H1 (cell line): Measurements from ENCODE around the gene SBSN. TPM values are rescaled to one million over a fixed set of nuclear protein-coding genes. Genes with fewer than 3 reads are reported as not detected.

Experiments used
- CTCF ChIA-PET: fragments of 300-600 bp; sonication (Branson Sonifier 250); formaldehyde crosslinking; loops from one replicate; lab custom pipeline; 2021; ENCODE audit not compliant: partially characterized antibody; lab: Charles Lee
- POLR2A ChIA-PET: fragments of 300-600 bp; sonication (Branson Sonifier 250); formaldehyde crosslinking; loops from one replicate; lab custom pipeline; 2021; ENCODE audit warnings: inconsistent platforms; ENCODE audit not compliant: partially characterized antibody; lab: Charles Lee
- DNase-seq, 2 experiments: peaks; one replicate each; pipeline versions ENCODE4 v3.0.0 to v3.0.0-alpha.2; 2010 to 2022; ENCODE audit warnings: low spot score in 2 of 2, low read depth in 1 of 2, mixed read lengths in 1 of 2
- FAIRE-seq: peaks from 2 replicates; lab custom pipeline; 2011; peaks lifted over from hg19 to GRCh38; lab: Jason Lieb, UNC
- H2AFZ ChIP-seq: 2 replicates; pipeline ENCODE4 v1.8.1; 2012; ENCODE audit warnings: low read length, inconsistent platforms
- H2AK5ac ChIP-seq: 2 replicates; pipeline ENCODE4 v1.6.1; 2013; ENCODE audit warnings: low read depth, low read length
- H2BK120ac ChIP-seq: replicated peaks from 2 replicates; pipeline ENCODE3; 2013; ENCODE audit warnings: low read depth, low read length, inconsistent platforms
- H2BK12ac ChIP-seq: 2 replicates; pipeline ENCODE4 v1.6.1; 2013; ENCODE audit warnings: low read depth, low read length
- H2BK15ac ChIP-seq: 2 replicates; pipeline ENCODE4 v1.6.1; 2013; ENCODE audit warnings: low read length
- H2BK20ac ChIP-seq: 2 replicates; pipeline ENCODE4 v1.6.1; 2013; ENCODE audit warnings: low read length
- H2BK5ac ChIP-seq: 2 replicates; pipeline ENCODE4 v1.6.1; 2013; ENCODE audit warnings: low read depth, low read length
- H3K14ac ChIP-seq: 2 replicates; pipeline ENCODE4 v1.6.1; 2013; ENCODE audit warnings: inconsistent platforms; ENCODE audit not compliant: insufficient read length
- H3K18ac ChIP-seq: 2 replicates; pipeline ENCODE4 v1.6.1; 2013; ENCODE audit warnings: low read length; ENCODE audit errors: extremely low read depth
- H3K23ac ChIP-seq: 2 replicates; pipeline ENCODE4 v1.6.1; 2013; ENCODE audit warnings: inconsistent platforms; ENCODE audit not compliant: insufficient read length
- H3K23me2 ChIP-seq: 2 replicates; pipeline ENCODE4 v1.6.1; 2013; ENCODE audit warnings: low read depth, low read length
- H3K27ac ChIP-seq: 2 replicates; pipeline ENCODE4 v1.6.1; 2011; ENCODE audit warnings: low read depth, low read length, inconsistent platforms
- H3K27me3 ChIP-seq, 4 experiments: replicated peaks in 1 of 4; 1 replicate in 1 of 4; 2 replicates in 3 of 4; pipeline versions ENCODE4 v1.6.1 to v1.8.1; 2011 to 2013; ENCODE audit warnings: low read length in 3 of 4, mild to moderate bottlenecking in 3 of 4, inconsistent platforms in 2 of 4, mixed read lengths in 2 of 4, moderate library complexity in 1 of 4; ENCODE audit not compliant: control insufficient read depth in 3 of 4, insufficient read depth in 3 of 4; ENCODE audit errors: extremely low read depth in 1 of 4
- H3K36me3 ChIP-seq, 4 experiments: 2 replicates each; pipeline versions ENCODE4 v1.6.1 to v1.8.1; 2011 to 2013; ENCODE audit warnings: mild to moderate bottlenecking in 4 of 4, low read length in 3 of 4, moderate library complexity in 2 of 4, control low read depth in 1 of 4, inconsistent platforms in 1 of 4; ENCODE audit not compliant: insufficient read depth in 4 of 4, control insufficient read depth in 2 of 4
- H3K4ac ChIP-seq: replicated peaks from 2 replicates; pipeline ENCODE3; 2013; ENCODE audit warnings: low read length, low read depth, mixed read lengths, inconsistent platforms; ENCODE audit not compliant: insufficient read length
- H3K4me1 ChIP-seq, 4 experiments: replicated peaks in 1 of 4; 1 replicate in 1 of 4; 2 replicates in 3 of 4; pipeline versions ENCODE4 v1.6.1 to v1.8.1; 2011 to 2013; ENCODE audit warnings: low read length in 3 of 4, inconsistent platforms in 2 of 4, mixed read lengths in 1 of 4; ENCODE audit not compliant: insufficient read depth in 4 of 4, control insufficient read depth in 3 of 4
- H3K4me2 ChIP-seq, 2 experiments: 2 replicates each; pipeline versions ENCODE4 v1.6.1 to v1.8.1; 2011 to 2013; ENCODE audit warnings: low read depth in 2 of 2, low read length in 2 of 2, control low read depth in 1 of 2, inconsistent platforms in 1 of 2, mild to moderate bottlenecking in 1 of 2; ENCODE audit not compliant: insufficient read depth in 1 of 2
- H3K4me3 ChIP-seq, 4 experiments: fragments of 200-600, 300-600 bp in 1 of 4; sonication (generic), shearing (Covaris generic), sonication (Bioruptor Twin) in 1 of 4; 2 replicates each; pipeline versions ENCODE4 v1.5.1 to v1.8.1; 2011 to 2016; ENCODE audit warnings: low read length in 4 of 4, low read depth in 3 of 4, control low read depth in 2 of 4, inconsistent platforms in 2 of 4, mild to moderate bottlenecking in 2 of 4, mixed read lengths in 1 of 4, moderate library complexity in 1 of 4; ENCODE audit not compliant: insufficient read depth in 2 of 4; ENCODE audit errors: extremely low read depth in 1 of 4
- H3K56ac ChIP-seq: replicated peaks from 2 replicates; pipeline ENCODE3; 2013; ENCODE audit warnings: low read depth, mild to moderate bottlenecking, mixed read lengths, low read length, inconsistent platforms; ENCODE audit not compliant: insufficient read length
- H3K79me1 ChIP-seq: 2 replicates; pipeline ENCODE4 v1.6.1; 2013; ENCODE audit warnings: low read depth, low read length, control low read depth
- H3K79me2 ChIP-seq, 2 experiments: 2 replicates each; pipeline versions ENCODE4 v1.6.1 to v1.8.1; 2012 to 2013; ENCODE audit warnings: low read length in 2 of 2, mild to moderate bottlenecking in 2 of 2, inconsistent platforms in 1 of 2; ENCODE audit not compliant: insufficient read depth in 2 of 2, control insufficient read depth in 1 of 2
- H3K9ac ChIP-seq, 4 experiments: replicated peaks in 1 of 4; 1 replicate in 1 of 4; 2 replicates in 3 of 4; pipeline versions ENCODE4 v1.6.1 to v1.8.1; 2011 to 2013; ENCODE audit warnings: low read depth in 3 of 4, low read length in 3 of 4, control low read depth in 2 of 4, mild to moderate bottlenecking in 2 of 4, moderate library complexity in 2 of 4, inconsistent platforms in 1 of 4; ENCODE audit errors: extremely low read depth in 1 of 4
- H3K9me3 ChIP-seq, 2 experiments: 2 replicates each; pipeline versions ENCODE4 v1.6.1 to v1.8.1; 2012 to 2013; ENCODE audit warnings: mild to moderate bottlenecking in 2 of 2, moderate library complexity in 2 of 2, control low read depth in 1 of 2, inconsistent platforms in 1 of 2, low read depth in 1 of 2, low read length in 1 of 2, mixed read lengths in 1 of 2; ENCODE audit not compliant: insufficient read depth in 2 of 2
- H4K20me1 ChIP-seq, 2 experiments: replicated peaks in 1 of 2; 2 replicates each; pipeline versions ENCODE3 to v1.8.1; 2011 to 2013; ENCODE audit warnings: inconsistent platforms in 2 of 2, low read length in 2 of 2, mild to moderate bottlenecking in 1 of 2; ENCODE audit not compliant: insufficient read depth in 2 of 2, control insufficient read depth in 1 of 2
- H4K5ac ChIP-seq: 2 replicates; pipeline ENCODE4 v1.6.1; 2013; ENCODE audit warnings: low read length, low read depth, mixed read lengths, inconsistent platforms; ENCODE audit not compliant: insufficient read length
- H4K8ac ChIP-seq: 2 replicates; pipeline ENCODE4 v1.8.0; 2013; ENCODE audit warnings: mild to moderate bottlenecking, moderate library complexity, low read length, inconsistent platforms; ENCODE audit not compliant: insufficient read depth; ENCODE audit errors: extremely low read depth
- H4K91ac ChIP-seq: replicated peaks from 2 replicates; pipeline ENCODE3; 2013; ENCODE audit warnings: low read length, mixed read lengths, inconsistent platforms; ENCODE audit not compliant: insufficient read length
- BCL11A ChIP-seq, 2 experiments: IDR thresholded peaks; one replicate each; pipeline ENCODE4 v1.6.1; 2011; ENCODE audit warnings: low read depth in 2 of 2, low read length in 2 of 2, mild to moderate bottlenecking in 2 of 2
- CBX5 ChIP-seq: fragments of 300-800, 300-1000 bp; sonication (generic); IDR thresholded peaks from 2 replicates; pipeline ENCODE4 v1.7.1; 2016; ENCODE audit warnings: antibody characterized with exemption, low read length, low read depth
- CREB1 ChIP-seq: IDR thresholded peaks from 2 replicates; pipeline ENCODE4 v1.6.1; 2012; ENCODE audit warnings: inconsistent platforms
- GTF2F1 ChIP-seq: IDR thresholded peaks from 2 replicates; pipeline ENCODE4 v1.6.1; 2012; ENCODE audit warnings: low read depth, low read length, improper control_type of control experiment, borderline replicate concordance
- HDAC6 ChIP-seq: IDR thresholded peaks from one replicate; pipeline ENCODE4 v1.7.1; 2012; ENCODE audit warnings: low read depth, mild to moderate bottlenecking, inconsistent platforms, low read length, moderate library complexity
- RAD21 ChIP-seq, 2 experiments: IDR thresholded peaks in 1 of 2; conservative IDR thresholded peaks in 1 of 2; 2 replicates each; pipeline ENCODE4 v1.6.1; 2011; ENCODE audit warnings: low read depth in 2 of 2, low read length in 2 of 2, improper control_type of control experiment in 1 of 2, inconsistent platforms in 1 of 2, mild to moderate bottlenecking in 1 of 2, moderate library complexity in 1 of 2
- SAP30 ChIP-seq: fragments of 300-600 bp; sonication (generic); IDR thresholded peaks from 2 replicates; pipeline ENCODE4 v1.7.1; 2012; ENCODE audit warnings: low read length, moderate library complexity, mild to moderate bottlenecking, inconsistent platforms; ENCODE audit not compliant: insufficient read depth, insufficient replicate concordance
- SP2 ChIP-seq: IDR thresholded peaks from 2 replicates; pipeline ENCODE4 v1.6.1; 2012; ENCODE audit warnings: mild to moderate bottlenecking, low read length, inconsistent platforms
- SP4 ChIP-seq: IDR thresholded peaks from 2 replicates; pipeline ENCODE4 v1.6.1; 2012; ENCODE audit warnings: low read length, inconsistent platforms
- TAF7 ChIP-seq: optimal IDR thresholded peaks from 2 replicates; pipeline ENCODE3; 2011; ENCODE audit warnings: low read depth, mild to moderate bottlenecking, inconsistent platforms, low read length, moderate library complexity, borderline replicate concordance
- TBP ChIP-seq: IDR thresholded peaks from 2 replicates; pipeline ENCODE4 v1.6.1; 2011; ENCODE audit warnings: low read depth, low read length, improper control_type of control experiment
- TCF12 ChIP-seq: IDR thresholded peaks from 2 replicates; pipeline ENCODE4 v1.6.1; 2011; ENCODE audit warnings: low read depth, mild to moderate bottlenecking, low read length
- YY1 ChIP-seq: IDR thresholded peaks from 2 replicates; pipeline ENCODE4 v1.6.1; 2011; ENCODE audit warnings: low read depth, mild to moderate bottlenecking, low read length
- WGBS, 2 experiments: shearing (Covaris generic) in 1 of 2; methylation state at CpG; one replicate each; pipeline versions ENCODE4 v1.1.6 to v1.1.7; 2013 to 2015; ENCODE audit warnings: low lambda C conversion rate in 2 of 2, mixed read lengths in 2 of 2, inconsistent platforms in 1 of 2, low coverage in 1 of 2, missing lambda C conversion rate in 1 of 2; ENCODE audit not compliant: insufficient replicate concordance in 2 of 2, insufficient coverage in 1 of 2, insufficient read length in 1 of 2; ENCODE audit errors: extremely low coverage in 1 of 2, missing lambda C conversion rate in 1 of 2; 5-methylcytosine and 5-hydroxymethylcytosine counted together
- polyA plus RNA-seq, 7 experiments: library from polyadenylated mRNA; depleted of rRNA in 3 of 7; stranded (reverse) in 5 of 7; unstranded in 2 of 7; fragments of >200 nt in 5 of 7; fragments of 200-250 nt in 2 of 7; gene quantifications; 1 replicate in 5 of 7; 2 replicates in 1 of 7; 4 replicates in 1 of 7; pipeline versions ENCODE4 v1.2.1 to v1.2.3, GENCODE V29; 2011 to 2013; ENCODE audit warnings: missing spikeins in 2 of 7, mixed read lengths in 2 of 7
- total RNA-seq: library from RNA; stranded (reverse); fragmentation: NEBNext Ultra II Directional; extraction: Animal tissue kit (Norgen Biotek cat#: 25700); gene quantifications from 2 replicates; pipeline ENCODE4 v1.2.1, GENCODE V29; 2021
- TF ChIP-seq, protein P1 (sequence below): IDR thresholded peaks from 2 replicates; pipeline ENCODE4 v1.6.1; 2012; ENCODE audit warnings: inconsistent platforms

SBSN gene
- total and polyA plus RNA-seq, 2 of the 8 experiments (the other 6 are each of a cell fraction or from before 2014, with no cell fraction given): not detected

DNA sequence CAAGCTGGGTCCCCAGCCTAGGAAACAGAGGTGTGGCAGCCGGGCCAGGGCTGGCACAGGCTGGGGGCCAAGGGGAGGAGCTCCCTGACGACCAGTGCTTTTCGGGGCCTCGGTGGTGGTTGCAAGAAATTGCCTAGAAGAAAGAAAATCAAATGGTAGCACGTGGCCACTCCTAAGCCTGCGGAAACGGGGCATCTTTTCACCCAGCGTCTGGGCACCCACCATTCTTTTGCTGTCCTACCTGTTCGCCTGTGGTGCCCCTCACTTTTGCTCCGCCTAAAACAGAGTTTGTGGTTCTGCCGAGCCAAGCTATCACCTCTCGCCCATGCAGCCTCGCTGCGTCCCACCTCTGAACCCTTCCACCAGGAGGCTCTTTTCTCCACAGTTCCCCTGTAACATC lies 30.7 kb downstream of the SBSN start:
- Histone ChIP-seq H3K4ac (no peak overlapping the region), H3K23ac (no peak overlapping the region), H4K20me1 (peaks cover 2 to 16% of the 10 kb centered on the region in 2 experiments), H3K9me3 (no peaks in the 10 kb centered on the region), H4K91ac (no peak overlapping the region), H2BK15ac (no peak overlapping the region), H3K27me3 (no peaks in the 10 kb centered on the region), H2AK5ac (no peak overlapping the region), H3K4me3 (no peak overlapping the region), H3K79me1 (no peaks in the 10 kb centered on the region), H2BK20ac (no peak overlapping the region), H3K9ac (no peak overlapping the region), H3K4me2 (no peak overlapping the region), H2AFZ (no peak overlapping the region), H2BK5ac (no peak overlapping the region), H2BK120ac (no peak overlapping the region), H4K5ac (no peak overlapping the region), H2BK12ac (no peak overlapping the region), H3K18ac (no peak overlapping the region), H3K23me2 (no peaks in the 10 kb centered on the region), H3K36me3 (peaks cover 11 to 40% (median 28%) of the 10 kb centered on the region in 4 experiments), H3K14ac (no peak overlapping the region), H4K8ac (no peak overlapping the region), H3K4me1 (peaks cover 0 to 5% (median 3%) of the 10 kb centered on the region in 4 experiments; a peak in 3 of 7 replicates), H3K79me2 (no peaks in the 10 kb centered on the region), H3K27ac (no peak overlapping the region), H3K56ac (no peak overlapping the region)
- WGBS, 2 experiments: 84% methylated on average over 14 of the region's 14 CpGs; no CpG with 5 or more reads in 1 of the 2 experiments
- DNase-seq: no peak
- ChIA-PET POLR2A (interaction anchor here (0.5 to 4.1 kb wide), 13 partner anchors 10 to 226 kb away, joined by 3 to 110 read pairs (median 3); partner anchors contain the start of gene CD22), CTCF (interaction anchor here (0.6 to 2.2 kb wide), 12 partner anchors 9 to 144 kb away, joined by 3 to 15 read pairs (median 4); no protein-coding TSS in a partner anchor)
- no peak for FAIRE-seq
- TF ChIP-seq GTF2F1 (no peak), CREB1 (no peak), CBX5 (no peak), SP4 (no peak), BCL11A (IDR thresholded peaks at IDR 0.05; ENCODE audit: low read depth in 2 of 2, low read length in 2 of 2) (no peak), HDAC6 (no peak), SAP30 (no peak), TCF12 (no peak), SP2 (no peak), YY1 (no peak), RAD21 (IDR thresholded peaks at IDR 0.05 in 1 of 2, conservative IDR thresholded peaks at IDR 0.05 in 1 of 2; ENCODE audit: low read depth in 2 of 2, low read length in 2 of 2) (no peak), TBP (no peak), TAF7 (no peak)
- TF ChIP-seq, protein P1, sequence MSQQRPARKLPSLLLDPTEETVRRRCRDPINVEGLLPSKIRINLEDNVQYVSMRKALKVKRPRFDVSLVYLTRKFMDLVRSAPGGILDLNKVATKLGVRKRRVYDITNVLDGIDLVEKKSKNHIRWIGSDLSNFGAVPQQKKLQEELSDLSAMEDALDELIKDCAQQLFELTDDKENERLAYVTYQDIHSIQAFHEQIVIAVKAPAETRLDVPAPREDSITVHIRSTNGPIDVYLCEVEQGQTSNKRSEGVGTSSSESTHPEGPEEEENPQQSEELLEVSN: no peak
